Suppressor macrophage treated with lipopolysaccharide for 4 hours (primary cell): ENCODE results near the gene CCDC57.
A peak's percentile ranks its signal among the peaks of the same experiment; 100 is the strongest.

Experiments
- DNase-seq: peaks from one replicate; pipeline ENCODE4 v3.0.0-alpha.2; 2020

CCDC57 gene

GRCh38 chr17:82077617-82078358, 134.9 kb downstream of the CCDC57 start:
- DNase-seq = no peak

GRCh38 chr17:82076785-82077591, 135.7 kb downstream of the CCDC57 start:
- DNase-seq = no peak

GRCh38 chr17:82076018-82076784, 136.4 kb downstream of the CCDC57 start:
- DNase-seq = no peak

- no peak for DNase-seq
Measured at GRCh38 chr17:82073446-82073845, 139.2 kb downstream of the CCDC57 start.

- no peak for DNase-seq
Measured at GRCh38 chr17:82072827-82073226, 139.8 kb downstream of the CCDC57 start.

GRCh38 chr17:82070611-82071010, 142.0 kb downstream of the CCDC57 start:
- no peak for DNase-seq

GRCh38 chr17:82065638-82066303, 146.9 kb downstream of the CCDC57 start, which contains the start of gene DUS1L:
TSS of gene DUS1L (minus strand) at chr17:82065804. CDS start at chr17:82065059, 745 bp downstream.
- DNase-seq = peak; percentile 84

GRCh38 chr17:82065193-82065637, 147.4 kb downstream of the CCDC57 start:
- peak; percentile 29 for DNase-seq

- DNase-seq = no peak
Measured at GRCh38 chr17:82064433-82065192, 148.0 kb downstream of the CCDC57 start.

GRCh38 chr17:82063424-82064415, 148.9 kb downstream of the CCDC57 start:
- no peak for DNase-seq

GRCh38 chr17:82062984-82063368, 149.7 kb downstream of the CCDC57 start:
- no peak for DNase-seq

GRCh38 chr17:82062076-82062983, 150.3 kb downstream of the CCDC57 start:
- no peak for DNase-seq

- DNase-seq = no peak
Measured at GRCh38 chr17:82061047-82061925, 151.4 kb downstream of the CCDC57 start.

GRCh38 chr17:82060614-82061013, 152.0 kb downstream of the CCDC57 start:
- no peak for DNase-seq

- DNase-seq = no peak
Measured at GRCh38 chr17:82060001-82060380, 152.7 kb downstream of the CCDC57 start.

GRCh38 chr17:82059272-82060000, 153.2 kb downstream of the CCDC57 start:
- no peak for DNase-seq

GRCh38 chr17:82058855-82059249, 153.8 kb downstream of the CCDC57 start:
- no peak for DNase-seq
